Measurements from ENCODE around the gene UBQLNL.

GRCh38 chr11:5541427-5541826 is 24.9 kb upstream of the UBQLNL start:
- no peak for TF ChIP-seq POLR2A (IDR thresholded peaks at IDR 0.05)
- TF ChIP-seq CTCF (IDR thresholded peaks at IDR 0.05), result no peak
